CD14-positive monocyte (primary cell): Measurements from ENCODE around the gene PTGDR2. TPM values are rescaled to one million over a fixed set of nuclear protein-coding genes. Genes with fewer than 3 reads are reported as not detected.

Experiments used
- DNase-seq, 3 donors: peaks; one replicate each; pipeline ENCODE4 v3.0.0-alpha.2; 2011 to 2022
- H2AFZ ChIP-seq: 2 replicates; pipeline ENCODE4 v1.6.0; 2012; ENCODE audit warnings: mild to moderate bottlenecking, low read depth, low read length, inconsistent platforms; ENCODE audit not compliant: insufficient read depth, poor library complexity, severe bottlenecking
- H3K27ac ChIP-seq, 2 donors: 1 replicate in 1 of 2; 2 replicates in 1 of 2; pipeline ENCODE4 v1.5.1; 2012 to 2013; ENCODE audit warnings: low read length in 2 of 2, control low read depth in 1 of 2, inconsistent platforms in 1 of 2, low read depth in 1 of 2, mild to moderate bottlenecking in 1 of 2
- H3K27me3 ChIP-seq, 2 donors: one replicate each; pipeline versions ENCODE4 v1.6.0 to v1.6.1; 2011 to 2013; ENCODE audit warnings: low read length in 2 of 2; ENCODE audit not compliant: control insufficient read depth in 2 of 2, insufficient read depth in 2 of 2
- H3K36me3 ChIP-seq, 2 donors: replicated peaks in 1 of 2; 1 replicate in 1 of 2; 2 replicates in 1 of 2; pipeline versions ENCODE4 v1.5.1 to v1.6.1; 2012 to 2013; ENCODE audit warnings: low read length in 2 of 2, control low read depth in 1 of 2, inconsistent platforms in 1 of 2, mild to moderate bottlenecking in 1 of 2; ENCODE audit not compliant: insufficient read depth in 2 of 2, control insufficient read depth in 1 of 2
- H3K4me1 ChIP-seq, 2 donors: 1 replicate in 1 of 2; 2 replicates in 1 of 2; pipeline versions ENCODE4 v1.5.1 to v1.6.1; 2012 to 2013; ENCODE audit warnings: low read length in 2 of 2, control low read depth in 1 of 2, inconsistent platforms in 1 of 2, mild to moderate bottlenecking in 1 of 2, moderate library complexity in 1 of 2; ENCODE audit not compliant: insufficient read depth in 2 of 2, control insufficient read depth in 1 of 2
- H3K4me2 ChIP-seq: replicated peaks from 2 replicates; pipeline ENCODE3; 2012; ENCODE audit warnings: low read length, moderate library complexity, mild to moderate bottlenecking; ENCODE audit not compliant: poor library complexity, severe bottlenecking; ENCODE audit errors: extremely low read depth
- H3K4me3 ChIP-seq, 3 experiments: fragments of 200-600 bp in 1 of 3; sonication (generic) in 1 of 3; replicated peaks in 1 of 3; 1 replicate in 2 of 3; 2 replicates in 1 of 3; pipeline ENCODE4 v1.5.1; 2011 to 2013; ENCODE audit warnings: low read length in 3 of 3, mild to moderate bottlenecking in 3 of 3, control low read depth in 2 of 3, low read depth in 2 of 3, inconsistent platforms in 1 of 3, moderate library complexity in 1 of 3
- H3K79me2 ChIP-seq: 2 replicates; pipeline ENCODE4 v1.6.0; 2012; ENCODE audit warnings: mild to moderate bottlenecking, control low read depth, inconsistent platforms, low read length, moderate library complexity; ENCODE audit not compliant: insufficient read depth
- H3K9ac ChIP-seq: 2 replicates; pipeline ENCODE4 v1.6.0; 2017; ENCODE audit warnings: low read length, mild to moderate bottlenecking; ENCODE audit not compliant: insufficient read depth, poor library complexity, severe bottlenecking
- H3K9me3 ChIP-seq, 2 donors: replicated peaks in 1 of 2; 1 replicate in 1 of 2; 2 replicates in 1 of 2; pipeline versions ENCODE4 v1.5.1 to v1.6.1; 2012 to 2013; ENCODE audit warnings: low read length in 2 of 2, control low read depth in 1 of 2; ENCODE audit not compliant: control insufficient read depth in 1 of 2, insufficient read depth in 1 of 2
- H4K20me1 ChIP-seq: 2 replicates; pipeline ENCODE4 v1.6.0; 2012; ENCODE audit warnings: mild to moderate bottlenecking, low read length, control low read depth, moderate library complexity; ENCODE audit not compliant: insufficient read depth
- H3K27ac Mint-ChIP-seq, 7 donors: one replicate each; pipeline ENCODE4 v1.8.0; 2020; ENCODE audit warnings: mild to moderate bottlenecking in 7 of 7, mixed read lengths in 7 of 7, moderate library complexity in 6 of 7, inconsistent platforms in 2 of 7
- H3K27me3 Mint-ChIP-seq, 3 donors: one replicate each; pipeline ENCODE4 v1.8.0; 2021 to 2022; ENCODE audit warnings: low read depth in 3 of 3, mild to moderate bottlenecking in 3 of 3, mixed read lengths in 3 of 3, moderate library complexity in 3 of 3, inconsistent platforms in 1 of 3
- H3K36me3 Mint-ChIP-seq, 2 donors: one replicate each; pipeline ENCODE4 v1.8.0; 2020; ENCODE audit warnings: mixed read lengths in 2 of 2, inconsistent platforms in 1 of 2, mild to moderate bottlenecking in 1 of 2
- H3K4me1 Mint-ChIP-seq: one replicate; pipeline ENCODE4 v1.8.0; 2020; ENCODE audit warnings: mild to moderate bottlenecking, mixed read lengths
- H3K4me3 Mint-ChIP-seq, 2 donors: one replicate each; pipeline ENCODE4 v1.8.0; 2020; ENCODE audit warnings: mild to moderate bottlenecking in 2 of 2, mixed read lengths in 2 of 2, moderate library complexity in 1 of 2
- H3K9me3 Mint-ChIP-seq, 7 donors: one replicate each; pipeline ENCODE4 v1.8.0; 2020 to 2022; ENCODE audit warnings: mixed read lengths in 7 of 7, mild to moderate bottlenecking in 6 of 7, moderate library complexity in 6 of 7, inconsistent platforms in 2 of 7
- WGBS: methylation state at CpG from one replicate; pipeline ENCODE4 v1.1.5; 2013; ENCODE audit warnings: missing lambda C conversion rate; ENCODE audit not compliant: insufficient coverage; 5-methylcytosine and 5-hydroxymethylcytosine counted together
- intact Hi-C, 2 donors: fragments of 100-400 bp; cut with micrococcal nuclease; formaldehyde crosslinking; loops; one replicate each; pipeline versions ENCODE4 v1.15.0 to v1.15.1; 2023
- polyA plus RNA-seq, 3 donors: library from polyadenylated mRNA; depleted of rRNA in 1 of 3; unstranded in 2 of 3; stranded (reverse) in 1 of 3; fragments of 300-500 nt in 2 of 3; fragments of >200 nt in 1 of 3; fragmentation: Illumina TruSeq in 2 of 3; gene quantifications; 1 replicate in 2 of 3; 2 replicates in 1 of 3; pipeline ENCODE4 v1.2.3, GENCODE V29; 2012 to 2021
- TF ChIP-seq, protein P1 (sequence below): fragments of 200-600 bp; IDR thresholded peaks from one replicate; pipeline ENCODE4 v1.8.0; 2022; ENCODE audit warnings: antibody characterized with exemption, mild to moderate bottlenecking

The PTGDR2 gene
- polyA plus RNA-seq, 3 donors, result 0.32 to 0.65 (median 0.46) TPM

DNA sequence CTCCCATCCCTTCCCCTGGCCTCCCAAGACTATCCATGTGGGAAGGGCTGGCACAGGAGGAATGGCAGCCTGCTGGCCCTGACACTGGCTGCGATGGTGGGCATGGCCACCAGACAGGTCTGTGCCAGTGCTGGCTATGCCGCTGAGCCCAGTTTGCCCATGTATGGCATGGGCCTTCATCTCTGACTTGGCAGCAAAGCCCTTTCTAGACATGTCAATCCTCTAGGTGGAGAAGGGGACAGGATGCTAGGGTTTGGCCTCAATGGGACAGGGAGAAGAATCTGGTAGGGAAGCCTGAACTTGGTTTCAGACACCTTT is 20.4 kb upstream of the PTGDR2 start:
- no peak for DNase-seq
- no peaks in the 10 kb centered on the region for H4K20me1 ChIP-seq
- peaks cover 11 to 15% of the 10 kb centered on the region in 2 donors for H3K4me1 ChIP-seq
- H3K4me2 ChIP-seq, result no peak overlapping the region
- Mint-ChIP-seq H3K27me3 (peaks cover 0 to 2% (median 0%) of the 10 kb centered on the region in 3 donors), H3K4me1 (peaks cover 12% of the 10 kb centered on the region), H3K4me3 (no peak overlapping the region), H3K27ac (no peak overlapping the region), H3K9me3 (no peaks in the 10 kb centered on the region), H3K36me3 (peaks cover 26 to 33% of the 10 kb centered on the region in 2 donors)
- no peak overlapping the region for H2AFZ ChIP-seq
- no peaks in the 10 kb centered on the region for H3K79me2 ChIP-seq
- 100% methylated on average over 1 of the region's 2 CpGs for WGBS
- no peaks in the 10 kb centered on the region for H3K27me3 ChIP-seq
- no peaks in the 10 kb centered on the region for H3K9me3 ChIP-seq
- TF ChIP-seq, protein P1, sequence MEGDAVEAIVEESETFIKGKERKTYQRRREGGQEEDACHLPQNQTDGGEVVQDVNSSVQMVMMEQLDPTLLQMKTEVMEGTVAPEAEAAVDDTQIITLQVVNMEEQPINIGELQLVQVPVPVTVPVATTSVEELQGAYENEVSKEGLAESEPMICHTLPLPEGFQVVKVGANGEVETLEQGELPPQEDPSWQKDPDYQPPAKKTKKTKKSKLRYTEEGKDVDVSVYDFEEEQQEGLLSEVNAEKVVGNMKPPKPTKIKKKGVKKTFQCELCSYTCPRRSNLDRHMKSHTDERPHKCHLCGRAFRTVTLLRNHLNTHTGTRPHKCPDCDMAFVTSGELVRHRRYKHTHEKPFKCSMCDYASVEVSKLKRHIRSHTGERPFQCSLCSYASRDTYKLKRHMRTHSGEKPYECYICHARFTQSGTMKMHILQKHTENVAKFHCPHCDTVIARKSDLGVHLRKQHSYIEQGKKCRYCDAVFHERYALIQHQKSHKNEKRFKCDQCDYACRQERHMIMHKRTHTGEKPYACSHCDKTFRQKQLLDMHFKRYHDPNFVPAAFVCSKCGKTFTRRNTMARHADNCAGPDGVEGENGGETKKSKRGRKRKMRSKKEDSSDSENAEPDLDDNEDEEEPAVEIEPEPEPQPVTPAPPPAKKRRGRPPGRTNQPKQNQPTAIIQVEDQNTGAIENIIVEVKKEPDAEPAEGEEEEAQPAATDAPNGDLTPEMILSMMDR, result no peak
- intact Hi-C loops, result no loop called here
- no peak overlapping the region for H3K27ac ChIP-seq
- peaks cover 14 to 35% of the 10 kb centered on the region in 2 donors for H3K36me3 ChIP-seq
- no peak overlapping the region for H3K4me3 ChIP-seq
- no peak overlapping the region for H3K9ac ChIP-seq

DNA sequence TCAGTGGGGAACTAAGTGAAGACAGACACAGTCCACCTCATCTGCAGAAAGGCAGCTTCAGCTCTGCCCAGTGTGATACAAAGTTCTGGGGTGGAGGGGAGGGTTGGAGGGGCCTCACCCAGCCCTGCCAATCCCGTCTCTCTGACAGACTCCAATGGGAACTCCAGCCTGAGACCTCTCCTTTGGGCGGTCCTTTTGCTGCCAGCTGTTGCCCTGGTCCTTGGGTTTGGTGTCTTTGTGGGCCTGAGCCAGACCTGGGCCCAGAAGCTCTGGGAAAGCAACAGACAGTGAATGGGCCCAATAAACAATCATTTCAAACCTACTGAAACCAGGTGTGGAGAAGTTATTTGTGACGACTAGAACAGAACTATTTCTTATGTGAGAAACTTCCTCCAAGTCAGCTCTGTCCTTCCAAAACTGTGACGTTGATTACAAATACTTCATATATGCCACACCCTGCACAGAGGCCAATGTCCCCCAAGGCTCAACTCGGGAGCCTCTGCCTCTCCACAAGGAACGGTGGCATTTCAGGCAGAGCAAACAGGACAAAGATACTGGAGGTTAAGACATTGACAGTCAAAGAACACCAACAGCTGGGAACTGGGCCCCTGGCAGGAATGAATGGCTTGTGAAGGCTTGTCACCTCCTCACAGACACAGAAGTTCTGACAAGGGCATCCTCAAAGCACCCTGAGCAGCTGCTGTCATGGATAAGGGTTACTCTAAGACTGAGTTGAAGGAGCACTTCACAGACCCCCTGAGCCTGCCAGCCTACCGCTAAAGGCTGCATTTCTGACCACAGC is 19.8 kb upstream of the PTGDR2 start:
- Mint-ChIP-seq H3K27ac (peak overlapping the region in 1 of 7 donors; percentile 77), H3K9me3 (no peaks in the 10 kb centered on the region), H3K27me3 (peaks cover 0 to 2% (median 1%) of the 10 kb centered on the region in 3 donors), H3K36me3 (peaks cover 20 to 28% of the 10 kb centered on the region in 2 donors), H3K4me3 (no peak overlapping the region), H3K4me1 (peaks cover 12% of the 10 kb centered on the region)
- Histone ChIP-seq H3K4me3 (no peak overlapping the region), H3K9me3 (no peaks in the 10 kb centered on the region), H3K4me1 (peaks cover 11 to 15% of the 10 kb centered on the region in 2 donors), H3K4me2 (no peak overlapping the region), H3K36me3 (peaks cover 14 to 29% of the 10 kb centered on the region in 2 donors), H4K20me1 (no peaks in the 10 kb centered on the region), H3K27ac (no peak overlapping the region), H3K79me2 (no peaks in the 10 kb centered on the region), H3K27me3 (no peaks in the 10 kb centered on the region), H2AFZ (no peak overlapping the region), H3K9ac (no peak overlapping the region)
- intact Hi-C loops, result no loop called here
- whole genome bisulfite sequencing, result 100% methylated on average over 1 of the region's 7 CpGs
- TF ChIP-seq, protein P1, result no peak
- DNase-seq, result no peak
